ENCODE measurements around the gene C11orf68.

DNA sequence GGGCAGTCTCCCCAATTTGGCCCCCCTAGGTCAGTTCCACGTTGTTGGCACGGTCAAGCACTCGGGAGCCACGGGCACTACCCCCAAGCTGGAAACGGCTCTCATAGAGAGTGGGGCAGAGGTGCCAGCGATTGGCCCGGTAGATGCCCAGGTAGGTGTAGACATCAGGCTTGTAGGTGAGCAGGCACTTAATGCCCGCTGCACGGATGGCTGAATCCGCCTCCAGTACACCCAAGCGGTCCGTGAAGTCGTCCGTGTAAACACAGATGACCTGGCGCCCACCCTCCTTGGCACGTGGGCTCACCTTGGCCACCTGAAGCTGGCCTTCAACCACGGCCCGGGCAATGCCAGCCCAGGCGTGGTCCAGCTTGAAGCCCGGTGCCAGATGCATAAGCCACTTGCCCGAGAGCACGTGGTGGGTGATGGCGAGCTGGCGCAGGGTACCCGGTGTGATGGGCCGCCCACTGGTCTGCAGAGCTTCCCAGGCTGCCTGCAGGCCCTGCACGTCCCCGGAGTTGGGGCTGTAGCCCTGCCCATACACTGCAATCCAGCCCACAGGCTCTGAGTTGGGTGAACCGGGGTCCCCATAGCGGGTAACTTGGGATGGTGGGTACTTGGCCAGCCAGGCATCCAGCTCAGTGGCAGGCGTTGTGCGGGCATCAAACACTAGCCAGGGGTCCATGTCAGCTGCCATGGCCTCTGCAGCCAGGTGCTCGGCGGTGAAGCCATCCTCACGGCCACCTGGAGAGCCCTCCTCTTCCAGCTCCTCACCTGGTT, 1.2 kb downstream of the C11orf68 start:
- TF ChIP-seq, protein P1, sequence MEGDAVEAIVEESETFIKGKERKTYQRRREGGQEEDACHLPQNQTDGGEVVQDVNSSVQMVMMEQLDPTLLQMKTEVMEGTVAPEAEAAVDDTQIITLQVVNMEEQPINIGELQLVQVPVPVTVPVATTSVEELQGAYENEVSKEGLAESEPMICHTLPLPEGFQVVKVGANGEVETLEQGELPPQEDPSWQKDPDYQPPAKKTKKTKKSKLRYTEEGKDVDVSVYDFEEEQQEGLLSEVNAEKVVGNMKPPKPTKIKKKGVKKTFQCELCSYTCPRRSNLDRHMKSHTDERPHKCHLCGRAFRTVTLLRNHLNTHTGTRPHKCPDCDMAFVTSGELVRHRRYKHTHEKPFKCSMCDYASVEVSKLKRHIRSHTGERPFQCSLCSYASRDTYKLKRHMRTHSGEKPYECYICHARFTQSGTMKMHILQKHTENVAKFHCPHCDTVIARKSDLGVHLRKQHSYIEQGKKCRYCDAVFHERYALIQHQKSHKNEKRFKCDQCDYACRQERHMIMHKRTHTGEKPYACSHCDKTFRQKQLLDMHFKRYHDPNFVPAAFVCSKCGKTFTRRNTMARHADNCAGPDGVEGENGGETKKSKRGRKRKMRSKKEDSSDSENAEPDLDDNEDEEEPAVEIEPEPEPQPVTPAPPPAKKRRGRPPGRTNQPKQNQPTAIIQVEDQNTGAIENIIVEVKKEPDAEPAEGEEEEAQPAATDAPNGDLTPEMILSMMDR (IDR thresholded peaks at IDR 0.05): no peak
- no peak for TF ChIP-seq POLR2A (IDR thresholded peaks at IDR 0.05)
